H9 (cell line): Measurements from ENCODE around the gene DYNLT4. TPM values are rescaled to one million over a fixed set of nuclear protein-coding genes. Genes with fewer than 3 reads are reported as not detected.
A peak's percentile ranks its signal among the peaks of the same experiment; 100 is the strongest.

Source experiments
- DNase-seq: peaks from one replicate; pipeline ENCODE4 v3.0.0-alpha.2; 2017
- H2AFZ ChIP-seq: one replicate; pipeline ENCODE4 v1.6.1; 2013; ENCODE audit warnings: mild to moderate bottlenecking, low read length, control low read depth, moderate library complexity
- H2AK5ac ChIP-seq: 2 replicates; pipeline ENCODE4 v1.6.1; 2013; ENCODE audit warnings: low read length, control low read depth, mixed read lengths; ENCODE audit not compliant: insufficient read length
- H2BK120ac ChIP-seq: one replicate; pipeline ENCODE4 v1.6.1; 2013; ENCODE audit warnings: low read depth, mild to moderate bottlenecking, low read length, control low read depth, inconsistent platforms; ENCODE audit not compliant: poor library complexity, severe bottlenecking
- H2BK12ac ChIP-seq: 2 replicates; pipeline ENCODE4 v1.6.1; 2013; ENCODE audit warnings: low read length, control low read depth, mixed read lengths, low read depth; ENCODE audit not compliant: insufficient read length
- H2BK15ac ChIP-seq: 2 replicates; pipeline ENCODE4 v1.6.1; 2013; ENCODE audit warnings: low read depth, low read length, control low read depth
- H2BK20ac ChIP-seq: one replicate; pipeline ENCODE4 v1.6.1; 2013; ENCODE audit warnings: low read depth, mild to moderate bottlenecking, low read length, control low read depth, inconsistent platforms; ENCODE audit not compliant: poor library complexity, severe bottlenecking
- H2BK5ac ChIP-seq: 2 replicates; pipeline ENCODE4 v1.6.1; 2013; ENCODE audit warnings: low read length, control low read depth, mixed read lengths; ENCODE audit not compliant: insufficient read length
- H3K14ac ChIP-seq: 2 replicates; pipeline ENCODE4 v1.6.1; 2013; ENCODE audit warnings: low read length, control low read depth; ENCODE audit not compliant: insufficient read depth
- H3K18ac ChIP-seq: 2 replicates; pipeline ENCODE4 v1.6.1; 2013; ENCODE audit warnings: low read depth, mild to moderate bottlenecking, mixed read lengths, low read length, control low read depth; ENCODE audit not compliant: insufficient read length
- H3K23ac ChIP-seq: 2 replicates; pipeline ENCODE4 v1.6.1; 2013; ENCODE audit warnings: low read length, control low read depth, mixed read lengths, low read depth; ENCODE audit not compliant: insufficient read length
- H3K23me2 ChIP-seq: 2 replicates; pipeline ENCODE4 v1.6.1; 2013; ENCODE audit warnings: low read depth, mild to moderate bottlenecking, mixed read lengths, low read length, control low read depth; ENCODE audit not compliant: insufficient read length, poor library complexity, severe bottlenecking
- H3K27ac ChIP-seq: 2 replicates; pipeline ENCODE4 v1.5.1; 2013; ENCODE audit warnings: low read length, control low read depth, mixed read lengths, low read depth; ENCODE audit not compliant: insufficient read length
- H3K27me3 ChIP-seq: 2 replicates; pipeline ENCODE4 v1.6.1; 2013; ENCODE audit warnings: low read length, control low read depth, inconsistent platforms; ENCODE audit not compliant: insufficient read depth
- H3K4ac ChIP-seq: 2 replicates; pipeline ENCODE4 v1.6.1; 2013; ENCODE audit warnings: low read depth, mild to moderate bottlenecking, control low read depth, inconsistent platforms, low read length, moderate library complexity
- H3K4me1 ChIP-seq: 2 replicates; pipeline ENCODE4 v1.6.1; 2013; ENCODE audit warnings: low read length, control low read depth, inconsistent platforms; ENCODE audit not compliant: insufficient read depth
- H3K4me2 ChIP-seq: 2 replicates; pipeline ENCODE4 v1.6.1; 2013; ENCODE audit warnings: low read length, control low read depth, mixed read lengths; ENCODE audit not compliant: insufficient read length, insufficient read depth
- H3K56ac ChIP-seq: 2 replicates; pipeline ENCODE4 v1.6.1; 2013; ENCODE audit warnings: low read depth, mild to moderate bottlenecking, mixed read lengths, low read length, control low read depth; ENCODE audit not compliant: insufficient read length
- H3K79me1 ChIP-seq: 2 replicates; pipeline ENCODE4 v1.6.1; 2013; ENCODE audit warnings: low read depth, mild to moderate bottlenecking, moderate library complexity, low read length, control low read depth, inconsistent platforms; ENCODE audit not compliant: insufficient read depth, poor library complexity, severe bottlenecking
- H3K79me2 ChIP-seq: 2 replicates; pipeline ENCODE4 v1.6.1; 2013; ENCODE audit warnings: low read length, control low read depth, inconsistent platforms; ENCODE audit not compliant: insufficient read depth
- H3K9ac ChIP-seq: 2 replicates; pipeline ENCODE4 v1.6.1; 2013; ENCODE audit warnings: low read length, control low read depth, mixed read lengths; ENCODE audit not compliant: insufficient read length; ENCODE audit errors: extremely low read depth
- H3K9me3 ChIP-seq: one replicate; pipeline ENCODE4 v1.6.1; 2013; ENCODE audit warnings: low read depth, low read length, inconsistent platforms; ENCODE audit not compliant: control insufficient read depth
- H3T11ph ChIP-seq: one replicate; pipeline ENCODE4 v1.6.1; 2013; ENCODE audit warnings: mild to moderate bottlenecking, low read length, control low read depth, inconsistent platforms
- H4K20me1 ChIP-seq: one replicate; pipeline ENCODE4 v1.6.1; 2013; ENCODE audit not compliant: control insufficient read depth, insufficient read length, insufficient read depth
- H4K5ac ChIP-seq: 2 replicates; pipeline ENCODE4 v1.6.1; 2013; ENCODE audit warnings: low read depth, mild to moderate bottlenecking, mixed read lengths, low read length, control low read depth; ENCODE audit not compliant: insufficient read length
- H4K8ac ChIP-seq: replicated peaks from 2 replicates; pipeline ENCODE4 v1.6.1; 2013; ENCODE audit warnings: low read length, control low read depth, mixed read lengths, low read depth; ENCODE audit not compliant: insufficient read length
- H4K91ac ChIP-seq: 2 replicates; pipeline ENCODE4 v1.6.1; 2013; ENCODE audit warnings: low read depth, mild to moderate bottlenecking, moderate library complexity, mixed read lengths, low read length, control low read depth; ENCODE audit not compliant: insufficient read length
- H3K27ac Mint-ChIP-seq, 3 experiments: 2 replicates in 2 of 3; 3 replicates in 1 of 3; pipeline ENCODE4 v1.8.0; 2020 to 2021; ENCODE audit warnings: mixed read lengths in 3 of 3, mild to moderate bottlenecking in 1 of 3, moderate library complexity in 1 of 3
- H3K27me3 Mint-ChIP-seq: 2 replicates; pipeline ENCODE4 v1.8.0; 2021; ENCODE audit warnings: low read depth, mild to moderate bottlenecking, moderate library complexity, mixed read lengths
- H3K36me3 Mint-ChIP-seq, 3 experiments: 2 replicates in 2 of 3; 3 replicates in 1 of 3; pipeline ENCODE4 v1.8.0; 2020 to 2021; ENCODE audit warnings: low read depth in 3 of 3, mixed read lengths in 3 of 3; ENCODE audit not compliant: insufficient read depth in 1 of 3
- H3K4me1 Mint-ChIP-seq, 2 experiments: 2 replicates each; pipeline ENCODE4 v1.8.0; 2020; ENCODE audit warnings: mixed read lengths in 2 of 2
- H3K4me3 Mint-ChIP-seq, 2 experiments: 2 replicates in 1 of 2; 3 replicates in 1 of 2; pipeline ENCODE4 v1.8.0; 2020 to 2021; ENCODE audit warnings: mild to moderate bottlenecking in 2 of 2, mixed read lengths in 2 of 2, moderate library complexity in 1 of 2
- H3K9me3 Mint-ChIP-seq, 2 experiments: 2 replicates in 1 of 2; 3 replicates in 1 of 2; pipeline ENCODE4 v1.8.0; 2020; ENCODE audit warnings: mild to moderate bottlenecking in 2 of 2, mixed read lengths in 2 of 2, moderate library complexity in 1 of 2
- WGBS: extraction: QIAGEN DNeasy Blood & Tissue Kit; methylation state at CpG from one replicate; pipeline ENCODE4 v1.1.7; 2013; ENCODE audit warnings: missing lambda C conversion rate, low lambda C conversion rate, mixed read lengths; ENCODE audit not compliant: insufficient read length; ENCODE audit errors: extremely low coverage; 5-methylcytosine and 5-hydroxymethylcytosine counted together
- total RNA-seq: library from RNA; stranded (reverse); gene quantifications from 2 replicates; pipeline ENCODE4 v1.2.1, GENCODE V29; 2021
- TF ChIP-seq, protein P1 (sequence below): fragments of 200-600 bp; sonication (generic); conservative IDR thresholded peaks from 3 replicates; pipeline ENCODE4 v1.8.0; 2021; ENCODE audit warnings: antibody characterized with exemption, mild to moderate bottlenecking

Gene DYNLT4
- total RNA-seq, 1 experiment from 2014 or later, result not detected

DNA sequence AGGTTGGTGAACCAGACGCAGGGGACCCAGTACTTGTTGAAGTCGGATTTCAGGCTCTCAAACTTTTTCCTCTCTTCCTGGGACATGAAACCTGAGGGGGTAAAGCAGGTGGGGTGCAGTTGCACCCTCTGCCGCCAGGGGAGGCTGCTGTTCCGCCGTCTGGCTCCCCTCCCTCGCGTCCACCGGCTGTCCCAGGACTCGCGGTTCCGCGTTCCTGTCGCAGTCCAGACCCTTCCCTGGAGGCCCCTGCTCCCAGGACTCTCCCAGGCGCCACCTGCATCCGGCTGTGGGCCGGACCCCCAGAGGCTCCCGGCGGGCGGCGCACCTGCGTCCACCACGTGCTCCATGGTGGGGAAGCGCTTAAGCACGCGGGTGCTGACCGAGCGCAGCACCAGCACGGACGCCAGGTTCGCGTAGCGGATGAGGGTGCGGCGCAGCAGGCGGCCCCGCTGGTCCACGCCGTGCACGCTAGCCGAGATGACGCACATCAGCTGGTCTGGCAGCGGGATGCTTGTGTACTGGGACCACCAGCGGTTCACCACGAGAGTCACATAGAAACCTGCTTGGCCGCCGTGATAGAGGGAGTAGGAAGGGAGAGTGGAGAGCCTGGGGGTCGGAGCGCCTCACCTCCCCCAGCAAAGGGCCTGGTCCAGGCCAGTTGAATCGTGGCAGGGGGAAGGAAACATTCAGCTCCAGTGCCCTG, 20.9 kb downstream of the DYNLT4 start:
- Histone ChIP-seq H3K9ac (peak overlapping the region; percentile 20), H3K18ac (peak overlapping the region; percentile 58), H2BK5ac (no peak overlapping the region), H3K4ac (no peak overlapping the region), H2BK12ac (no peak overlapping the region), H3K56ac (no peak overlapping the region), H2BK120ac (no peak overlapping the region), H4K8ac (no peak overlapping the region), H3K4me1 (no peaks in the 10 kb centered on the region), H3K23ac (no peak overlapping the region), H2BK20ac (no peak overlapping the region), H3T11ph (no peak overlapping the region), H2AFZ (no peak overlapping the region), H2BK15ac (no peak overlapping the region), H2AK5ac (no peak overlapping the region), H3K27me3 (no peaks in the 10 kb centered on the region), H3K79me2 (no peaks in the 10 kb centered on the region), H3K4me2 (peak overlapping the region; percentile 51), H3K79me1 (no peaks in the 10 kb centered on the region), H4K5ac (no peak overlapping the region), H3K23me2 (peaks cover 9% of the 10 kb centered on the region), H3K9me3 (no peaks in the 10 kb centered on the region), H3K14ac (peak overlapping the region; percentile 59), H4K91ac (no peak overlapping the region), H4K20me1 (no peaks in the 10 kb centered on the region), H3K27ac (no peak overlapping the region)
- no CpG with 5 or more reads among the region's 49 CpGs for WGBS
- no peaks in the 10 kb centered on the region; a peak in 1 of 5 replicates for H3K9me3 Mint-ChIP-seq
- peaks cover 26 to 36% of the 10 kb centered on the region in 2 experiments for H3K4me1 Mint-ChIP-seq
- H3K4me3 Mint-ChIP-seq, result peak overlapping the region; percentile 56 to 76
- H3K27ac Mint-ChIP-seq, result no peak overlapping the region; a peak in 1 of 7 replicates
- H3K36me3 Mint-ChIP-seq, result peaks cover 0 to 12% (median 5%) of the 10 kb centered on the region in 3 experiments; a peak in 5 of 7 replicates
- TF ChIP-seq, protein P1, sequence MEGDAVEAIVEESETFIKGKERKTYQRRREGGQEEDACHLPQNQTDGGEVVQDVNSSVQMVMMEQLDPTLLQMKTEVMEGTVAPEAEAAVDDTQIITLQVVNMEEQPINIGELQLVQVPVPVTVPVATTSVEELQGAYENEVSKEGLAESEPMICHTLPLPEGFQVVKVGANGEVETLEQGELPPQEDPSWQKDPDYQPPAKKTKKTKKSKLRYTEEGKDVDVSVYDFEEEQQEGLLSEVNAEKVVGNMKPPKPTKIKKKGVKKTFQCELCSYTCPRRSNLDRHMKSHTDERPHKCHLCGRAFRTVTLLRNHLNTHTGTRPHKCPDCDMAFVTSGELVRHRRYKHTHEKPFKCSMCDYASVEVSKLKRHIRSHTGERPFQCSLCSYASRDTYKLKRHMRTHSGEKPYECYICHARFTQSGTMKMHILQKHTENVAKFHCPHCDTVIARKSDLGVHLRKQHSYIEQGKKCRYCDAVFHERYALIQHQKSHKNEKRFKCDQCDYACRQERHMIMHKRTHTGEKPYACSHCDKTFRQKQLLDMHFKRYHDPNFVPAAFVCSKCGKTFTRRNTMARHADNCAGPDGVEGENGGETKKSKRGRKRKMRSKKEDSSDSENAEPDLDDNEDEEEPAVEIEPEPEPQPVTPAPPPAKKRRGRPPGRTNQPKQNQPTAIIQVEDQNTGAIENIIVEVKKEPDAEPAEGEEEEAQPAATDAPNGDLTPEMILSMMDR, result peak; percentile 100
- peak; percentile 88 for DNase-seq
- peaks cover 12% of the 10 kb centered on the region for H3K27me3 Mint-ChIP-seq
